Urothelium cell line (cell line): Measurements from ENCODE around the gene SLC35E3.

Source experiments
- DNase-seq: peaks from one replicate; pipeline ENCODE4 v3.0.0; 2011; ENCODE audit warnings: low spot score, mixed read lengths
- FAIRE-seq: peaks from 2 replicates; lab custom pipeline; 2011; peaks lifted over from hg19 to GRCh38; lab: Jason Lieb, UNC

SLC35E3 gene

GRCh38 chr12:68745904-68746571, at the start of gene SLC35E3:
Gene SLC35E3 (plus strand): TSS chr12:68746176. CDS start chr12:68746378, 202 bp downstream.
- FAIRE-seq (no peak), DNase-seq (peak; percentile 94)

GRCh38 chr12:68699486-68699885, 46.5 kb upstream of the SLC35E3 start:
- FAIRE-seq: no peak

GRCh38 chr12:68727776-68728175, 18.2 kb upstream of the SLC35E3 start:
- no peak for FAIRE-seq
- DNase-seq: no peak

More at GRCh38 chr12:68699486-68699885, 46.5 kb upstream of the SLC35E3 start:
- no peak for DNase-seq

GRCh38 chr12:68733661-68734071, 12.3 kb upstream of the SLC35E3 start:
- no peak for DNase-seq
- FAIRE-seq: no peak

GRCh38 chr12:68739891-68740290, 6.1 kb upstream of the SLC35E3 start:
- FAIRE-seq: no peak
- no peak for DNase-seq

GRCh38 chr12:68743356-68743755, 2.6 kb upstream of the SLC35E3 start:
- FAIRE-seq: no peak
- no peak for DNase-seq

- no peak for FAIRE-seq
- no peak for DNase-seq
Measured at GRCh38 chr12:68745376-68745903, 536 bp upstream of the SLC35E3 start.

GRCh38 chr12:68746572-68747180, 700 bp downstream of the SLC35E3 start:
- DNase-seq (peak; percentile 51), FAIRE-seq (no peak)

GRCh38 chr12:68749443-68749842, 3.5 kb downstream of the SLC35E3 start:
- DNase-seq (no peak), FAIRE-seq (no peak)

- FAIRE-seq: no peak
- DNase-seq: no peak
Measured at GRCh38 chr12:68749861-68750260, 3.9 kb downstream of the SLC35E3 start.

- no peak for DNase-seq
- no peak for FAIRE-seq
Measured at GRCh38 chr12:68750506-68750905, 4.5 kb downstream of the SLC35E3 start.

- DNase-seq (no peak), FAIRE-seq (no peak)
Measured at GRCh38 chr12:68755536-68756243, 9.7 kb downstream of the SLC35E3 start.

- no peak for DNase-seq
- no peak for FAIRE-seq
Measured at GRCh38 chr12:68759852-68760251, 13.9 kb downstream of the SLC35E3 start.

GRCh38 chr12:68760806-68761441, 14.9 kb downstream of the SLC35E3 start:
- FAIRE-seq: no peak
- no peak for DNase-seq

- FAIRE-seq (no peak), DNase-seq (no peak)
Measured at GRCh38 chr12:68761442-68761812, 15.5 kb downstream of the SLC35E3 start.

- FAIRE-seq (no peak), DNase-seq (no peak)
Measured at GRCh38 chr12:68761901-68762630, 16.1 kb downstream of the SLC35E3 start.

- FAIRE-seq: no peak
Measured at GRCh38 chr12:68762691-68763090, 16.7 kb downstream of the SLC35E3 start.

GRCh38 chr12:68765696-68766095, 19.7 kb downstream of the SLC35E3 start:
- FAIRE-seq (no peak), DNase-seq (no peak)

More at GRCh38 chr12:68762691-68763090, 16.7 kb downstream of the SLC35E3 start:
- DNase-seq: no peak

- DNase-seq: no peak
- FAIRE-seq: no peak
Measured at GRCh38 chr12:68766646-68767045, 20.7 kb downstream of the SLC35E3 start.

GRCh38 chr12:68767191-68767590, 21.2 kb downstream of the SLC35E3 start:
- DNase-seq (no peak), FAIRE-seq (no peak)
